Testis (tissue), 3 donors: ENCODE results near the gene LDLRAD4. TPM values are rescaled to one million over a fixed set of nuclear protein-coding genes. Genes with fewer than 3 reads are reported as not detected.

Experiments
- DNase-seq: peaks from one replicate; pipeline ENCODE4 v3.0.0-alpha.2; 2019
- H3K27ac ChIP-seq, 2 donors: fragments of 200-600 bp; sonication (generic); one replicate each; pipeline ENCODE4 v1.5.1; 2019
- H3K27me3 ChIP-seq: fragments of 200-600 bp; sonication (generic); one replicate; pipeline ENCODE4 v1.5.1; 2019
- H3K36me3 ChIP-seq: fragments of 200-600 bp; sonication (generic); one replicate; pipeline ENCODE4 v1.5.1; 2017; ENCODE audit warnings: low read depth; ENCODE audit errors: missing control alignments
- H3K4me1 ChIP-seq: fragments of 200-600 bp; sonication (generic); one replicate; pipeline ENCODE4 v1.5.1; 2019
- H3K4me3 ChIP-seq, 2 donors: fragments of 200-600 bp; sonication (generic); one replicate each; pipeline ENCODE4 v1.5.1; 2017 to 2019
- H3K9me3 ChIP-seq: fragments of 200-600 bp; sonication (generic); one replicate; pipeline ENCODE4 v1.5.1; 2017
- POLR2A ChIP-seq: fragments of 450-650 bp; IDR thresholded peaks from one replicate; pipeline ENCODE4 v1.6.1; 2017; ENCODE audit warnings: antibody characterized with exemption, mild to moderate bottlenecking, moderate library complexity
- WGBS, 2 donors: methylation state at CpG; one replicate each; pipeline ENCODE4 v1.1.5; 2018; 5-methylcytosine and 5-hydroxymethylcytosine counted together
- intact Hi-C: fragments of 100-400 bp; cut with DNase I; formaldehyde crosslinking; loops from one replicate; pipeline ENCODE4 v1.15.1; 2023; ENCODE audit warnings: low total_unique reads
- polyA plus RNA-seq: library from polyadenylated mRNA; stranded (reverse); fragments of 350-450 nt; fragmentation: Illumina TruSeq; extraction: RNeasy Lipid Tissue Mini Kit (QIAGEN cat#74804); gene quantifications from one replicate; pipeline ENCODE4 v1.2.3, GENCODE V29; 2014; ENCODE audit warnings: low read depth, low replicate concordance; ENCODE audit not compliant: insufficient read depth
- total RNA-seq, 2 donors: library from RNA; depleted of rRNA; stranded (reverse); fragments of >200 nt; gene quantifications; one replicate each; pipeline ENCODE4 v1.2.3, GENCODE V29; 2016
- TF ChIP-seq, protein P1 (sequence below), 3 experiments: fragments of 450-650 bp in 2 of 3; fragments of 200-600 bp in 1 of 3; sonication (generic) in 1 of 3; IDR thresholded peaks; one replicate each; pipeline ENCODE4 v1.5.1; 2016 to 2019; ENCODE audit warnings: antibody characterized with exemption in 3 of 3, mild to moderate bottlenecking in 2 of 3, moderate library complexity in 1 of 3

Gene LDLRAD4
- total and polyA plus RNA-seq, 3 donors from 2014 or later, result 22.0 to 42.2 (median 25.9) TPM

DNA sequence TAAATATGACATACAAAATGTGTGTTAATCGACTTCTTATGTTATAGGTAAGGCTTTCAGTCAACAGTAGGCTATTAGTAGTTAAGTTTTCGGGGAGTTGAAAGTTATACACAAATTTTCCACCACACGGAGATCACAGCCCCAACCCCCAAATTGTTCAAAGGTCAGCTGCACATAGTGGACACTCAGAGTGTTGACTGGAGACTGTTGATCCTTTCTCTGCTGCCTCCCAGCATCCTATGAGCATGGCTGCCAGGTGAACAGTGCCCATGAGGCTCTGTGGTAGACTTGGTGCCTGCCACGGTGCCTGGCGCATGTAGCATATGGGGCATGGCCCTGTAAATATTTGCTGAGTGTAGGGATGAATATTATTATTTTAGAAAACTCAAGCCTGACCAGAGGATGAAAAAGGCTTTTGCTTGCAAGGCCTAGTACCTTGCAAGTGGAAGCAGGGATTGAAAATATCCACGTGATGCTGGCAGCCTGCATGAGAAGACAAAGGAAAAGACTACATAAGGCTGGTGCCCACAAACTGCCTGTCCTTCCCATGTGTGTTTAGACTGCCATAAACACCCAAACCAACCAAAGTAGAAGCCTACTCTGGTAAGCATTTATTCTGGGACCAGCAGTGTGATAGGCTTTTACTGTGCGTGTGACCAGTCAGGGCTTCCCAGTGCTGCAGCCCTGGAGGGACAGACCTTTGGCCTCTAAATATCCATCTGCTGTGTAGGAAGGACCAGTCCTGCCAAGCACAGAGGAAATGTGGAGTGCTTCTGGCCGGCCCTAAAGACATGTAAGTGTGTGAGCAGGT lies 226.1 kb downstream of the LDLRAD4 start:
- WGBS, 2 donors, result 86 to 90% methylated on average over 8 of the region's 8 CpGs
- Histone ChIP-seq H3K4me1 (no peaks in the 10 kb centered on the region), H3K27ac (no peak overlapping the region), H3K4me3 (no peak overlapping the region), H3K9me3 (no peaks in the 10 kb centered on the region), H3K27me3 (no peaks in the 10 kb centered on the region), H3K36me3 (no peaks in the 10 kb centered on the region)
- no peak for DNase-seq
- intact Hi-C loops, result no loop called here
- no peak for TF ChIP-seq POLR2A
- TF ChIP-seq, protein P1, sequence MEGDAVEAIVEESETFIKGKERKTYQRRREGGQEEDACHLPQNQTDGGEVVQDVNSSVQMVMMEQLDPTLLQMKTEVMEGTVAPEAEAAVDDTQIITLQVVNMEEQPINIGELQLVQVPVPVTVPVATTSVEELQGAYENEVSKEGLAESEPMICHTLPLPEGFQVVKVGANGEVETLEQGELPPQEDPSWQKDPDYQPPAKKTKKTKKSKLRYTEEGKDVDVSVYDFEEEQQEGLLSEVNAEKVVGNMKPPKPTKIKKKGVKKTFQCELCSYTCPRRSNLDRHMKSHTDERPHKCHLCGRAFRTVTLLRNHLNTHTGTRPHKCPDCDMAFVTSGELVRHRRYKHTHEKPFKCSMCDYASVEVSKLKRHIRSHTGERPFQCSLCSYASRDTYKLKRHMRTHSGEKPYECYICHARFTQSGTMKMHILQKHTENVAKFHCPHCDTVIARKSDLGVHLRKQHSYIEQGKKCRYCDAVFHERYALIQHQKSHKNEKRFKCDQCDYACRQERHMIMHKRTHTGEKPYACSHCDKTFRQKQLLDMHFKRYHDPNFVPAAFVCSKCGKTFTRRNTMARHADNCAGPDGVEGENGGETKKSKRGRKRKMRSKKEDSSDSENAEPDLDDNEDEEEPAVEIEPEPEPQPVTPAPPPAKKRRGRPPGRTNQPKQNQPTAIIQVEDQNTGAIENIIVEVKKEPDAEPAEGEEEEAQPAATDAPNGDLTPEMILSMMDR (IDR thresholded peaks at IDR 0.05), result no peak

DNA sequence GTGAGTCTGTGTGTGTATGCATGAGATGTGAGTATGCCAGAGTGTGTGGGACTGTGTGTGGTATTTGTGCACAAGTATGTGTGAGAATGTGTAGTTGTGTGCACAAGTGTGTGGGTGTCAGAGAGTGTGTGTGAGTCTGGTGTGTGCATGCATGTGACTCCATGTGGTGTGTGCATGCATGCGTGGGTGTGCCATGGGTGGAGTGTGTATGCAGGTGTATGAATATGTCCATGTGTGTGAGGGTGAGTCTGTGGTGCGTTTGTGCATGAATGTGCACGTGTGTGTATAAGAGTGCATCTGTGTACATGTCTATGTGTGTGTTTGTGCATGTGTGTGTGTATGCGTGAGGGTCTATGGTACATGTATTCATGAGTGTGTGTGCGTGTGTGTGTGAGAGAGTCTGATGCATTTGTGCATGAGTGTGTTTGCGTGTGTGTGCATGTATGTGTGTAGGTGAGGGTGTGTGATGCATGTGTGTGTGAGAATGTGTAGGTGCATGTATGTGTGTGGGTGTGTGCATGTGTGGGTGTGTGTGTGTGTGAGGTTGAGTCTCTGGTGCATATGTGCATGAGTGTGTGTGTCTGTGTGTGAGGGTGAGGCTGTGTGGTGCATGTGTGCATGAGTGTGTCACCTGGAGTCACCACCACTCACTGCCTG lies 226.8 kb downstream of the LDLRAD4 start:
- Histone ChIP-seq H3K27me3 (no peaks in the 10 kb centered on the region), H3K4me3 (no peak overlapping the region), H3K4me1 (no peaks in the 10 kb centered on the region), H3K36me3 (no peaks in the 10 kb centered on the region), H3K9me3 (no peaks in the 10 kb centered on the region), H3K27ac (no peak overlapping the region)
- TF ChIP-seq POLR2A, result no peak
- TF ChIP-seq, protein P1 (IDR thresholded peaks at IDR 0.05), result no peak
- intact Hi-C loops, result no loop called here
- 74 to 78% methylated on average over 6 of the region's 6 CpGs for WGBS, 2 donors
- DNase-seq, result no peak

DNA sequence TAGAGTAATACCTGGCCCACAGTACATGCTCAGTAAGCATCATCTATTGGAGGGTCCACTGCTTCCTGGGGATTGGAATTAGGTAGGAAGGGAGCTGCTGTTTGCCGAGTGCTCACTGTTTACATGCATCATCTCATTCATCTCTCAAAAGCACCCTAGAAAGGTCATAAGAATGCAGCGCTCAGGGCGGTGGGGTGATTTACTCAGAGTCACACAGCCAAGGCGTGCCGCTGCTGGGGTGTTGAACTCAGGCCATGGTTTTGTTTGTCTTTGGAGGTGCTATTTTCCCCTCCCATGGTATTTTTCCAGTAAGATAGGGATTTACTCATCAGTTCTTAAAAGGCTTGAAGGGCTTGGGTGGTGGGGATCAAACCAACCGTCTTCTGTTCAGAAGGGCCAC lies 227.5 kb downstream of the LDLRAD4 start:
- peaks cover 3% of the 10 kb centered on the region for H3K4me1 ChIP-seq
- DNase-seq, result no peak
- H3K9me3 ChIP-seq, result no peaks in the 10 kb centered on the region
- H3K36me3 ChIP-seq, result no peaks in the 10 kb centered on the region
- TF ChIP-seq POLR2A, result no peak
- H3K27ac ChIP-seq, result no peak overlapping the region
- no peak overlapping the region for H3K4me3 ChIP-seq
- WGBS, 2 donors, result 89 to 90% methylated on average over 6 of the region's 6 CpGs
- H3K27me3 ChIP-seq, result no peaks in the 10 kb centered on the region
- intact Hi-C loops, result no loop called here

DNA sequence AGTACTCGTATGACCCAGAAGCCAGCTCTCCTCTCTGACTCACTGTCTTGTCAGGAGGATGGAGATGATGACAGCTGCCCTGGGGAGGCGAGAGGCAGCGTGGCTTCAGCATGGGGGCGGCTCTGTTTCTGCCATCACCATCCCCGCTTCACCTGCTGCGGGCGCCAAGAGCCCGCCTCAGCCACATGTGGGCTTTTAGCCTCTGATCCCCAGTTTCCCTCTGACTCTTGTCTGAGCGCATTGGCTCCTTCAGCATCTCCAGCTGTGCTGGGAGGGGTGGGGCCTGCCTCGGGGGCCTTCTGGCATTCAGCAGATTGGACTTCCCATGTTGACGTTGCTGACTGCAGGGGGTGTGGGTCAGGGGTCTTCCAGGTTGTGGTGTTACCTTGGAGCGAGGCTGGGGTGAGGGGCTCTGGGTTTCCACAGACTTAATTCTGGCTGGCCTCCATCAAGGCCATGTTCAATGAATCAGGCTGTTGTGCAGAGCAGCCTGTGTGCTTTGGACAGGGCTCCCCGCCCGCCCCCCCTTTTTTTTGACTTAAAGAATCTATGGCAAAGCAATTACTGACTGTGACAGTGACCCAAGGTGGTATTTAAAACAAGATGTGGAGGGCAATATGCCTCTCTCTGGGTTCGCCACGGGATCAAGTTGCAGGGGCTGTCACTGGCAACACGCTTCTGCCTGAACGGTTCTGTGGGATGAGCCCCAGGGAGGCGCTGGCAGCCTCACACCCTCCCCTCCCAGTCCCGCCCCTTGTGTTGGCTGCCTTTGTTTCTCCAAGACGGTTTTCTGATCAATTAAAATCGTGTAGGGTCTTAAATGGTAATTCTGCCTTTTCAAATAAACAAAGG lies 228.3 kb downstream of the LDLRAD4 start:
- no peak for DNase-seq
- no peak for TF ChIP-seq POLR2A
- TF ChIP-seq, protein P1 (IDR thresholded peaks at IDR 0.05), result no peak
- no peak overlapping the region for H3K4me3 ChIP-seq
- no peaks in the 10 kb centered on the region for H3K9me3 ChIP-seq
- no peaks in the 10 kb centered on the region for H3K27me3 ChIP-seq
- peaks cover 3% of the 10 kb centered on the region for H3K4me1 ChIP-seq
- no peak overlapping the region for H3K27ac ChIP-seq
- intact Hi-C loops, result no loop called here
- WGBS, 2 donors, result 66 to 72% methylated on average over 18 to 22 of the region's 22 CpGs
- H3K36me3 ChIP-seq, result no peaks in the 10 kb centered on the region
